NCI-H2196 treated with DMSO at 0.1 percent for 48 hours (cell line): ENCODE results near the gene UTP4.
"Not testable (repeated sequence)": the region's sequence is repeated elsewhere in the genome, so short reads cannot be mapped to it uniquely, and the experiment has no call there.

ENCODE experiments used
- DNase-seq: peaks from one replicate; lab custom pipeline; 2025; ENCODE audit not compliant: unreplicated experiment; lab: John Stamatoyannopoulos, UW

The UTP4 gene

DNA sequence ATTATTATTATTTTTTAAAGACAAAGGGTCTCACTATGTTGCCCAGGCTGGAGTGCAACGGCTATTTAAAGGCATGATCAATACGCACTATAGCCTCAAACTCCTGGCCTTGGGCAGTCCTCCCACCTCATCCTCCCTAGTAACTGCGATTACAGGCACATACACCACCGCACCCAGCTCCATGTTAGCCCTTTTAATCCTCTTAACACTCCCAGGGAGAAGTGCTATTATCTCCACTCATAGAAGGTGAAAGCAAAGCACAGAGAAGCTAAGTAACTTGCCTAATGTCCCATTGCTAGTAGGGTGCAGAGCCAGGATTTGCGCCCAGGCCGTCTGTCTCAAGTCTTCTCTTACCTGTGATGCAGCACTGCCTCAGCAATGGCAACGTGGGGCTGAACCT, 22.0 kb upstream of the UTP4 start:
- no peak for DNase-seq

DNA sequence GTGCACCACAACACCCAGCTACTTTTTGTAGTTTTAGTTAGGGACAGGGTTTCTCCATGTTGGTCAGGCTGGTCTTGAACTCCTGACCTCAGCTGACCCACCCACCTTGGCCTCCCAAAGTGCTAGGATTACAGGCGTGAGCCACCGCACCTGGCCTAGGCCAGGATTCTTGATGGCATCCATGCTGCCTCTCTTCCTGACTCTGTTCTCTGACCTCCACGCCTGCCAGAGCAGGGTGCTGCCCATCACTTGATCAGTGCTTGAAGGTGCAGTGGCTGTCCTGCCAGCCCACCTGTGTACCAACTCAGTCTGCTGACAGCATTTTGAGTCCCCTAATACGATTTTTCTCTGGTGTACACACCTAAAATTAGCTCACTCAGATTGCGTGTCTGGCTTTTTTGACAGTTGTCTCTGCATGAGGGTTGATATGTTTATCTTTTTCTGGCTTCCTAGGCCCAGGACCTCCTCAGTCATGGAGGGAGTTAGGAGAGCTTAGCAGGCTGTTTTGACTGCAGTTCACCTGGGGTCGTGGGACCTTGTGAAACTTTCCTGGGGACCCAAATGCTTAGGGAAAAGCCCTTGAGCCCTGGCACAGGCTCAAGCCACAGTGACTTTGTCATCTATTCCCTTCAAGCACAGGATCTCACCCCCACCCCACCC, 21.1 kb upstream of the UTP4 start:
- DNase-seq: no peak

GRCh38 chr16:69111876-69112230, 20.6 kb upstream of the UTP4 start:
- DNase-seq: no peak

GRCh38 chr16:69112285-69113129, 19.9 kb upstream of the UTP4 start:
- no peak for DNase-seq

GRCh38 chr16:69113216-69113615, 19.2 kb upstream of the UTP4 start:
- no peak for DNase-seq

DNA sequence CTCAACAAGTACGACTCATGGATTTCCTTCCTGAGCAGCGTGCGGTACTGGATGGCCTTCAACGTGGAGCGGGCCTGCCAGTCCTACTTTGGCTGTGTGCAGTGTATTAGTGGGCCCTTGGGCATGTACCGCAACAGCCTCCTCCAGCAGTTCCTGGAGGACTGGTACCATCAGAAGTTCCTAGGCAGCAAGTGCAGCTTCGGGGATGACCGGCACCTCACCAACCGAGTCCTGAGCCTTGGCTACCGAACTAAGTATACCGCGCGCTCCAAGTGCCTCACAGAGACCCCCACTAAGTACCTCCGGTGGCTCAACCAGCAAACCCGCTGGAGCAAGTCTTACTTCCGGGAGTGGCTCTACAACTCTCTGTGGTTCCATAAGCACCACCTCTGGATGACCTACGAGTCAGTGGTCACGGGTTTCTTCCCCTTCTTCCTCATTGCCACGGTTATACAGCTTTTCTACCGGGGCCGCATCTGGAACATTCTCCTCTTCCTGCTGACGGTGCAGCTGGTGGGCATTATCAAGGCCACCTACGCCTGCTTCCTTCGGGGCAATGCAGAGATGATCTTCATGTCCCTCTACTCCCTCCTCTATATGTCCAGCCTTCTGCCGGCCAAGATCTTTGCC, 18.0 kb upstream of the UTP4 start:
- no peak for DNase-seq

DNA sequence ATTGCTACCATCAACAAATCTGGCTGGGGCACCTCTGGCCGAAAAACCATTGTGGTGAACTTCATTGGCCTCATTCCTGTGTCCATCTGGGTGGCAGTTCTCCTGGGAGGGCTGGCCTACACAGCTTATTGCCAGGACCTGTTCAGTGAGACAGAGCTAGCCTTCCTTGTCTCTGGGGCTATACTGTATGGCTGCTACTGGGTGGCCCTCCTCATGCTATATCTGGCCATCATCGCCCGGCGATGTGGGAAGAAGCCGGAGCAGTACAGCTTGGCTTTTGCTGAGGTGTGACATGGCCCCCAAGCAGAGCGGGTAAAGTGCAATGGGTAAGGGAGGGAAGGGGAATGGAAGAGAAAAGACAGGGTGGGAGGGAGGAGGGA, 17.5 kb upstream of the UTP4 start:
- DNase-seq: no peak

GRCh38 chr16:69115361-69115760, 17.1 kb upstream of the UTP4 start:
- no peak for DNase-seq

DNA sequence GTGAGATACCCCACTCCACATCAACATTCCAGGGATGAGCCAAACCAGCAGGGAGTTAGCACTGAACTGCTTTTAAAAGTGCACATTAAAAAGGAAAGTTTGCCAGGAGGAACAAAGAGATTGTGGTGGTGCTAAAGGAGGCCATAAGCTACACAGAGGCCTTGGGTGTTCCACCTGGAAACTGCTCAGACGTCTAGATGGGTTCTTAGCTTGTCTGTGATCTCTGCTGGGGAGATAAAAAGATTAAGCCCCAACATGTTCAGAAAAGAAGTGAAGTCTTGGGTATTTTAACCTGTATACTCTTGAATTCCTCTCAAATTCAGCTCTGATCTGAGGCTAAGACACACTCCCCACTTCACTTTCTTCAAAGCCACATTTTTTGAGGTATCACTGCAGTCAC, 16.6 kb upstream of the UTP4 start:
- DNase-seq: no peak

DNA sequence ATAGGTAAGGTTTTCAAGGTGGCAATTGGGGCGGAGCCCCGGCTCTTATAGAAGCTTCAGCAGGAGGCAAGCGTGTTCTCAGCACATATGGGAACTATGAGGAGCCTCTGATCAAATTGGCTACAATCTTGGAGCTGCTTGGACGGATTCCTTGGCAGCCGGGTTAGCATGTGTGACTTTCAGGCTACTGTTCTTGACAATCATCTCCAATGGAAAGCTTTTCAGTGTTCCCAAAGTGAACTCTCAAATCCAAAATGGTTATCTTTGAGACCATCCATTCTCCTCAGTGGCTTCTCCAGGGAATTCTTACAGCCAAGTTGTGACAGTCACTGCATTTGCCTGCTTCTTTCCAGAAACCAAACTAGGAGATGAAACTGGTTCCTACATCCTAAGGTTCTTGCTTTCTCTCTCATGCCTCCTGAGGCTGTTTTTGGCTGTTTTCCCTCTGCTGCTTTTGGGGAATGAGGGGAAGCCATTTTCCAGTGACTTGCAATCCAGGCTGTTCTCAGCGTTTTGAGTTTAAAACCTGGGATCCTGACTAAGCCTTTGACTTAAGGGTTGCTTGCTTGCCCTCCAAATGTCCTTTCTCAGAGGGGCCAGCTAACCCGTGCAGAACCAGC, 16.1 kb upstream of the UTP4 start:
- DNase-seq: no peak

DNA sequence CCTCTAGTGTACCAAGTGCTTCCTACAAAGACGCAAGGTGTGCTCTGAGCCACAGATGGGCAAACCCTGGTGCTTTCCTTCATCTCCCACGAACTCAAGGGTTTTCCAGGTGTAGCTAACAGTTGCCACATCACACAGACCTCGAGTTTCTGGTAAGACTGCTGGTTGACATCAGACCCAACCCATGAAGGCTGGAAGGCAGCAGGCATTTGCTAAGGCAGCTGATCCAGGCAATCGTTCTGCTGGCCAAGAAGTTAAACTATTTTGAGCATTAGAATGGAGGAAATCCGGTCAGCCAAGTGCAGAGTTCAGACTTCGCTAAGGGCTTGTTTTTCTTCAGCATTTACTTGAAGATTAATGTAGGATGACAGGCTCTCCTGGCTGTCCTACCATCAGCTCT, 15.5 kb upstream of the UTP4 start:
- DNase-seq: no peak

GRCh38 chr16:69118468-69118867, 14.0 kb upstream of the UTP4 start:
- no peak for DNase-seq

GRCh38 chr16:69118994-69119393, 13.5 kb upstream of the UTP4 start:
- no peak for DNase-seq

DNA sequence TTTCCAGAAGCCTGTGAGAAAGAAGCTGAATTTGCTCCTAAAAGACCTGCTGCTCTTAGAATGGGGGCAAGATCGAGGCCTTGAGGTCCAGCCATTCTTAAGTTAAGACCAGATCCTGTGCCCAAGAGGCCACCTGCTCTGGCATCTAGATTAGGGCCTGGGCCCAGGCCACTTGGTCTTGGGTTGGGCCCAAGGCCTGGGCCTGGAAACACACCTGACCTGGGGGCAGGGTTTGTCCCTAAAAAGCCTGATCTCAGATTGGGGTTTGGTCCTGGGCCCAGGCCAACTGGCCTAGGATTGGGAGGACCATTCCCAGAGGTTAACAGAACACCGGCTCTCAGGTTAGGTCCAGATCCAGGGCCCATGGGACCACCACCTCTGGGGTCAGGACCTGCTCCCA, 12.9 kb upstream of the UTP4 start:
- DNase-seq: no peak

- no peak for DNase-seq
Measured at GRCh38 chr16:69120096-69120664, 12.3 kb upstream of the UTP4 start.

GRCh38 chr16:69123910-69124309, 8.5 kb upstream of the UTP4 start:
- DNase-seq: peak; percentile 18

GRCh38 chr16:69124406-69124805, 8.0 kb upstream of the UTP4 start:
- not testable (repeated sequence) for DNase-seq

DNA sequence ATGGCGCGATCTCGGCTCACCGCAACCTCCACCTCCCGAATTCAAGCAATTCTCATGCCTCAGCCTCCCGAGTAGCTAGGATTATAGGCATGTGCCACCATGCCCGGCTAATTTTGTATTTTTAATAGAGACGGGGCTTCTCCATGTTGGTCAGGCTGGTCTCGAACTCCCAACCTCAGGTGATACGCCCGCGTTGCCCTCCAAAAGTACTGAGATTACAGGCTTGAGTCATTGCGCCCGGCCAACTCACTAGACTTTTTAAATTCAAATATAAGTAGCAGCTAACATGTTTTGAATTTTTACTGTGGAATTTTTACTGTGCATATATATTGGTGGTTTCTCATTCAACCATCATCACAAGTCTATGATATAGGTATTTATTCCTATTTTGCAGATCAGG, 7.5 kb upstream of the UTP4 start:
- not testable (repeated sequence) for DNase-seq

DNA sequence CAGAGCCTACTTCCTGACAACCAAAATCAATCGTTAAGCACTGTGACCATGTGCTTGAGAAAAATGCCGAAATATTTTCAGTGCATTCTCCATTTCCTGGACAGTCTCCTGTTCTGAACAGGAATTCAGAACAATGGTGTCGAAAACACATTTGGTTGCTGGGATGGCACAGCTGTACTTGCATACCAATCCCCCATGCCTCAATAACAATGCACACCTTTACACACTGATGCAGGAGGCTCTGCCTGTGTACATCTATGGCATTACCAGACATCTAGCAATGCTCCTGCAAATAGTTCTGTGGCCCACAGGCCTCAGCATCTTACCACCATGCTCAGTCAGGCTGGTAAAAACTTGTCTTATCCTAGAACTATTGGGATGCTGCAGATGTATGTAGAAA, 6.2 kb upstream of the UTP4 start:
- DNase-seq: no peak

DNA sequence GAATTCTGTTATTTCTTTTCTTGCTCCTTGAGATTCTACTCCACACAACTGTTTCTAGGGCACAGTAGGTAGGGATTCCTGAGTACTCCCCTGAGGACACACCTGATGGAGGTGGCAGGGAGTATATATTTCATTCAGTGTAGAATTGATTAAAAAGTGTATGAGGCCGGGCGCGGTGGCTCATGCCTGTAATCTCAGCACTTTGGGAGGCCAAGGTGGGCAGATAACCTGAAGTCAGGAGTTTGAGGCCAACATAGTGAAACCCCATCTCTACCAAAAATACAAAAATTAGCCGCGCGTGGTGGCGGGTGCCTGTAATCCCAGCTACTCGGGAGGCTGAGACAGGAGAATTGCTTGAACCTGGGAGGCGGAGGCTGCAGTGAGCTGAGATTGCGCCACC, 5.6 kb upstream of the UTP4 start:
- DNase-seq: not testable (repeated sequence)

- no peak for DNase-seq
Measured at GRCh38 chr16:69127966-69128510, 4.4 kb upstream of the UTP4 start.
